HG02943 (cell line): Measurements from ENCODE around the gene TMCC3.
"Not testable (repeated sequence)": the region's sequence is repeated elsewhere in the genome, so short reads cannot be mapped to it uniquely, and the experiment has no call there.

Experiments used
- ATAC-seq: cut with Tn5 transposase; IDR thresholded peaks from one replicate; pipeline ENCODE4 v1.9.1; 2021; ENCODE audit warnings: mild to moderate bottlenecking, low read depth, moderate library complexity; ENCODE audit not compliant: unreplicated experiment

Gene TMCC3

DNA sequence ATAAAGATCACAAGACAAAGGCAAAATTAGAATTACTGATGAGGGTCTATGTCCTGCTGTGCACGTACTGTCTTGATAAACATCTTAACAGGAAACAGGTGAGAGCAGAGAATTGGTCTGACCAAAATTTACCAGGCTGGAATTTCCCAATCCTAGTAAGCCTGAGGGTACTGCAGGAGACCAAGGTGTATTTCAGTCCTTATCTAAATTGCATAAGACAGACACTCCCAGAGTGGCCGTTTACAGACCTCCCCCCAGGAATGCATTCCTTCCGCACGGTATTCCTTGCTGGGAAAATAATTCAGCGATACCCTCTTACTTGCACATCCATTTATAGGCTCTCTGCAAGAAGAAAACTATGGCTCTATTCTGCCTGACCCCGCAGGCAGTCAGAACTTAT lies 43.5 kb downstream of the TMCC3 start:
- not testable (repeated sequence) for ATAC-seq

DNA sequence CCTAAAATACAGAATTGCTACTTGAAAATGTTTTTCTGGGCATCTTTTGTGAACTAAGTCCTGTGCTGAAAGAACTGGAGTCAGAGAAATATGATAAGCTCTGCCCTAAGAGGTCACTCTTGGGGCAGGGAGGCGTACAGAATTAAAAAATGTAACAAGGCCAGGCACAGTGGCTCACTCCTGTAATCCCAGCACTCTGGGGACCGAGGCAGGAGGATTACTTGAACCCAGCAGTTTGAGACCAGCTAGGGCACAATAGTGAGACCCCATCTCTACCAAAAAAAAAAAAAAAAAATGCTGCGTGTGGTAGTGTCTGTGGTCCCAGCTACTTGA lies 46.0 kb downstream of the TMCC3 start:
- no peak for ATAC-seq

DNA sequence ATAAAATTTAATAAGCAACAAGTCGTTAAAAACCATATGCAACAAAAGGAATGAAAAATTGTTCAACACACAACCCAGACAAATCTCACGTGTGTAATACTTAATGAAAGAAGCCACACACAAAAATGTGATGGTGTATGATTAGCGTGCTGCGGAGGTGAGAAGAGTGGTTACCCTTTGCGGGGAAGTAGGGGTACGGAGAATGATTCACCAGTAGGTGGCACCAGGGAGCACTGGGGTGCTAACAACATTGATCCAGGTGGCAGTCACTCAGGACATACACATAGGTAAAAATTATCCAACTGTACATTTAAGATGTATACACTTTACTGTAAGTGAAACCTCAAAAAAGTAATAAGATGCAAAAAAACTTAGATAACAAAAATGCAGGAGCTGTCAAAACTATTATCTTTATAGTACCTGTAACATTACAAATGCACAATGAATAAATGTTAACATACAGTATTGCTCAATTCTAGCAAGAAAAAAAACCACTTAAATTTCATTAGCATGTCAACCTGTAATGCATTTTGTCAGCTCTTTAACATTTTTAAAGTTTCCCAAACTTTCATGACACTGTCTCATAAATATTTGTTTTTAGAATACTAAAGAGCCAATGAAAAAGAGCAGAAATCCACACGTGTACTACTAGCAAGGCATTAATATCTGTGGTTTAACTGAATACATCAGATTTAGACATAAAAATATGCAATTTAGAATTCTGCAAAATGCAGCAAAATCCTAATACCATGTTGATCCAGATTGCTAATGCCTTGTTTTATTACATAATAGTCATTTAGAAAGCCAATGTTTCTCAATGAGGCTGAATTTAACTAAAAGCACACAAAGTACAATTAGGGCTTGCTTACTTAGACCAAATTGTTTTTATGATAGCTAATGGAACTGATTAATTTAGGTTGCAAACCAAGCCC lies 46.7 kb downstream of the TMCC3 start:
- ATAC-seq = no peak

DNA sequence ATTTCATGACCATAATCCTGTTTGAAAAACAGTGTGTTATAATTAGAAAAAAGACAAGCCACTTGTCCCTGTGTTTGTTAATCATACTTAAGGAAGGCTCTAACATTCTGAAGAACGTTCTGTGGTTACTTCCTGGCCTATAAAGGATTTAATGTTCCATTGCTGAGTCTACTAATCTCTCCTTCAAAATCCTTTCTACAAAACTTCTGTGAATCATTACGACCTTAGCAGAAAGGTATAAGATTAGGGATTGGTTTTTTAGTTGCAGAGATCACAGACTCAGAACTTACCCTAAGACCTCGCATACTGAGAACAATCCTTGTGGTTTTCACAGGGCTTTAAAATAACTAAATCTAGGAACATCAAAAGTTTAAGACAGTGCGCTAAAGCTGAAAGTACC lies 48.3 kb downstream of the TMCC3 start:
- no peak for ATAC-seq

DNA sequence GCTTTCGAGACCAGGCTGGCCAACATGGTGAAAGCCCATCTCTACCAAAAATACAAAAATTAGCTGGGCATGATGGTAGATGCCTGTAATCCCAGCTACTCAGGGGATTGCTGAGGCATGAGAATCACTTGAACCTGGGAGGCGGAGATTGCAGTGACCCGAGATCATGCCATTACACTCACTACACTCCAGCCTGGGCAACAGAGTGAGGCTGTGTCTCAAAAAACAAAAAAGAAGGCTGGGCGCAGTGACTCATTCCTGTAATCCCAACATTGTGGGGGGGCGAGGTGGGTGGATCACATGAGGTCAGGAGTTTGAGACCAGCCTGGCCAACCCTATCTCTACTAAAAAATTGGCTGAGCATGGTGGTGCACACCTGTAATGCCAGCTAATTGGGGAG lies 49.0 kb downstream of the TMCC3 start:
- ATAC-seq = not testable (repeated sequence)

DNA sequence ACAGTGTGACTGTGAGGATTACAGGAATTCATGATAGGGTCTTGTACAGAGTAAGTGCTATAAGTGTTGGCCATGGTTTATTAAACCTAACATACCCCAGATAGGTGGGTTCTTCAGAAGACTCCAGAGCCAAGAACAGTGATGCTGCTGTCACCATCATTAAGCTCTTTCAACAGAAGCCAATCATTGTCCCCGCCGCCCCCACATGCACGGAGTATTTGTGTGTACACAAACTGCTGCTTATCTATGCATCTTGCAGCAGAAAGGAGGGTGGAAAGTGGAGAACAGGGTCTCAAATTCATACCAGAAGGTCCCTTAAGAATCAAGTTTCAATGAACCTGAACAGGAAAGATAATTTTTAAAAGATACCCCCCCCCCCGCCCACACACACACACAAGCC lies 51.2 kb downstream of the TMCC3 start:
- ATAC-seq = no peak

DNA sequence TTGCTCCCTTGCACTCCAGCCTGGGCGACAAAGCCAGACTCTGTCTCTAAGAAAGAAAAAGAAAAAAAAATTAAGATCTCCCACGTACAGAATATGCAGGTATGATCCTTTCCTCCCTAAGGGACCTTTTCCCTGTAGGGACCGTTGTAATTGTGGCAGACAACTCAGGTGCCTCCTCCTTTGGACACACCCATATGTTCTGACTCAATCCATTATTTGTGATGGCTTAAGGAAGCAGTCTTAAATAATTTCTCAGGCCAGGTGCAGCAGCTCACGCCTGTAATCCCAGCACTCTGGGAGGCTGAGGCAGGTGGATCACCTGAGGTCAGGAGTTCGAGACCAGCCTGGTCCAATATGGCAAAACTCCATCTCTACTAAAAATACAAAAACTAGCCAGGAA lies 53.1 kb downstream of the TMCC3 start:
- ATAC-seq = no peak

DNA sequence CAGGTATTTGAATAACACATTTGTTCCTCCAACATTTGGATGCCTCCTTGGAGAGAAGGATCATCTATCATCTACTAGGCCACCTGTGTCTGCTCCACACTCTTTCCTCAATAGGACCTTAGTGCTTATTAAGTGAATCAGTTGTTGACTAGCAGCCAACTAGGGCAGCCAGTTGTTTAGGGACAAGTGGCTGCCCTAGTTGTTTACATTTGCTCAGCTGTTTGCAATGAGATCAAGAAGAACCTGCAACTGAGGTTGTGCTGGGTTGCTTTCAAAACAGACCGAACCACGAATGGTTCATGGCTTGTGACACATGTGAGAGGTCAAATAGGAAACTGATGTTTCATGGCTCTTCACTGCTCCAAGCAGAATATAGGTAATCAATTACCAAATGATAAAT lies 53.8 kb downstream of the TMCC3 start:
- ATAC-seq = no peak

DNA sequence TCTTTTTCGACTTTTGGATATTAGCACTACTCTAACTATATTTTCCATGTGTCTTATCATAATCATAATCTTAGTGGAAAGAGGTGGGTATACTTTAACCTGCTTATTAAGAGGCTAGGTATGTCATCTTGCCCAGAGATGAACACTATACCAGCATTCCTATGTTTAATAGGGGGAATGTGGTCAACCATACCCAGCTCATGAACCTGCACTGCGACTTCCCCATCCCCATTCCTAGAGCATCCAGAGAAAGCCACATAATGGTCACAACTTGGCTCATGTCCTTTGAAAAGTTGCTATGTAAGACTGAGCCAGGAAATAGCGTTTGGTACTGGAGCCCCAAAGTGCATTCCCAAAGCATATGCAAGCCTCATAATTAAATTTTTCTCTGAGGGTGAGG lies 55.2 kb downstream of the TMCC3 start:
- no peak for ATAC-seq

DNA sequence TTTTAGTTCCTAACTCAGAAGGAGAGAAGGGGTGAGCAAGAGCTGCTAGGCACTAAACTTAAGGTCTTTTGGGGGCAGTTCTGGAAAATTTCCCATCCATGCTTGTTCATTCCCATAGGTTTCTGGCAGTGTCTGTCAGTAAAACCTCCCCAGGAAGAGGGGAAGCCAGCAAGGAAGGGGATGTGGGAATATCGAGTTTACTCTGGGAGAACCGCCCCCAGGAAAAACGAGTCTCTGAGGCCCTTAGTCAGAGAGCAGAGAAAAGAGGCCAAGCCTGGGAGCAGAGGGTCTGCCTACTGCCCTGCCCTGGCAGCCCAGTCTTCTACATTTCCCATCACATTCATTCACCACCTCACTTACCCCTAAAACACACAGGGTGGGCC lies 55.9 kb downstream of the TMCC3 start:
- no peak for ATAC-seq

DNA sequence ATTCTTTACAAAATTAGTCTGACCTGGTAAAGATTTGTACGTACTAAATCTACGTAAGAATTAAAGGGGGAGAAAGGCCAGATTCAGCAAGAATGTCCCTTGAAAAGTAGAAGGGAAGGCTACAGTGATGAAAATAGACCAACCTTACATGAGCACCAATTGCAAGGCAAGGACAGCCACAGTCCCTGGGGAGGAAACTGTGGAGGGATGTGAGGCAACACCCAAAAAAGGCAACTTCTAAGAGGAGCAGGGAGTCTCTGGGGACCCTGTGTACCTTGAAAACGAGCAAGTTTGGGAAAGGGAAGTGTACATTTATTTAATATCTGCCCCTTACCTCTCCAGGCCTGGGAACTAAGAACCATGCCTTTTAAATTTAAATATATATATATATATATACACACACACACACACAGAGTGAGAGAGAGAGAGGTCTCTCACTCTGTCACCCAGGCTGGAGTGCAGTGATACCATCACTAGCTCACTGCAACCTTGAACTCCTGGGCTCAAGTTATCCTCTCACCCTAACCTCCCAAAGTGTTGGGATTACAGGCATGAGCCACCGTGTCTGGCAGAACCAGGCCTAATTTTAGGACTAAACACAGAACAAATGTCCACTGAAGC lies 56.4 kb downstream of the TMCC3 start:
- no peak for ATAC-seq

DNA sequence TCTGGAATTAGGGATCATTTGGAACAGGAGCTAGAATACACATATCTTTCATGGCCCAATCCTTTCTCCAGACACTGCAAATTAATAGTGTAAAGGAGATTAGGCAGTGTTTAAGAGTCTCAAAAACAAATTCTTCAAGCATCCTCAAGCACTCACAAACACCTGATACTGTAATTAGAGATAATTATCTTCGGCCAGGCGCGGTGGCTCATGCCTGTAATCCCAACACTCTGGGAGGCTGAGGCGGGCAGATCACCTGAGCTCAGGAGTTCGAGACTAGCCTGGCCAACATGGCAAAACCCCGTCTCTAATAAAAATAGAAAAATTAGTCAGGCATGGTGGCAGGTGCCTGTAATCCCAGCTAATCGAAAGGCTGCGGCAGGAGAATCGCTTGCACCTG lies 57.6 kb downstream of the TMCC3 start:
- not testable (repeated sequence) for ATAC-seq

DNA sequence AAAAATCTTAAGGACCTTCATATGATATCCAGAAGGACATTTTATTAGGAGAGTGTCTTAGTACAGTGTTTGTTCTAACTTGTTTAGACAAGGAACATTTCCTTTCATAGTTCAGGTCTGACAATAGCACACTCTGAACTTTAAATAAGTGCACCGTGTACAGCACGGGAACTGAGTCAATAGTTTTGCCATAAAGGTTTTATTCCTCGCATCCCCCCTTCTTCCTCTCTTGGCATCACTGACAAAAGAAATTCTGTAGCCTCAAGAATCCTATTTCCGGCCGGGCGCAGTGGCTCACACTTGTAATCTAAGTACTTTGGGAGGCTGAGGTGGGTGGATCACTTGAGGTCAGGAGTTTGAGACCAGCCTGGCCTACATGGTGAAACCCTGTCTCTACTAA lies 58.3 kb downstream of the TMCC3 start:
- no peak for ATAC-seq

DNA sequence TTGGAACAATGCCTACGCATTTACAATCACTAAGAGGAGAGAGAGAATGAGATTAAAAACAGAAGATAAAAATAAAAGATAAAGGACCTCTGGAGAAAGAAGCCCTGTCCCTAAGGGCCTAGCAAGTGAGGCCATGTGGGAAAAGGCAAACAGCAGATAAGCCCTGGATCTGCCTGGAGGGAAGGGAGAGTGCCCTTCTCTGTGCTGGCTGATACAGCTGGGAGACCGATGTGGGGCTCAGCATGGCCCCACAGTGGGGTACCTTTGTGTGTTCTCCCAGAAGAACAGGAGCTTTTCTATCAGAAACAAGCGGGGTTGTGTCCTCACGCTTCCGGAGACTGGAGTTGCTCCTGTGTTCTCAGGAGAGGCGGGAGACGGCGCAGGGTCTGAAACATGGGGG lies 59.9 kb downstream of the TMCC3 start:
- ATAC-seq = no peak

DNA sequence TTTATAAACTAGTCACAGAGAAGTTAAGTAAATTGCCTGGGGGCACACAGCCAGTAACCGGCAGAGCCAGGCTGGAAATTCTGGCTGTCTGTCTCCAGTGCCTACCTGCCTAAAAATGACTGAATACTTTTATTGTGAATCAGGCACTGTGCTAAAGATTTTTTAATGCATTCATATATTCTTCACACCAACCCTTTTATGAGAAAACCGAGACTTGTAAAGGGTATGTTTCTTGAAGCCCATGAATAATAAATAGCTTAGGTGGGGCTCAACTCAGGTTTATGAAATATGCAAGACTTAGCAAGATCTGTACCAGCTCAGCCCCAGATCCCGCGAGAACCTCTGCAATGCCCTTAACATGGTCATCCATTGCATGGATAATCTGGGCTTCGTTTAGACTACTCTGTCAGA lies 60.8 kb downstream of the TMCC3 start:
- no peak for ATAC-seq

DNA sequence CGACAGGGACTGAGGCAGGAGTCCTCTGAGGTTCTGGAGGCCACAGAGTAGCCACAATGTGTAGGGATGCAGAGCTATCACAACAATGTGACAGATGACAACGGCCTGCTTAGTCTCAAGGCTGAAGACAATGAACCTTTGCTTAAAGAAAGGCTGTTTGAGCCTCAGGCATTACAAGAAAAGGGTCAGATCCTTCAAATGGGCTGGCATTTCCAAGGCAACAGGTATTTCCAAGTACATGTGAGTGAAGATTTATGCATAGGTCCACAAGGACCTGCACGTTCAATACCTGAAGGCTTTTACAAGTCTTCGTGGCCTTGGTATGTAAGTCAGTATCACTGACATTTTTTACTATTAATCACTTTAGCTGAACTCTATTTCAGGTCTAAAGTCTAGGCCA lies 62.0 kb downstream of the TMCC3 start:
- no peak for ATAC-seq

DNA sequence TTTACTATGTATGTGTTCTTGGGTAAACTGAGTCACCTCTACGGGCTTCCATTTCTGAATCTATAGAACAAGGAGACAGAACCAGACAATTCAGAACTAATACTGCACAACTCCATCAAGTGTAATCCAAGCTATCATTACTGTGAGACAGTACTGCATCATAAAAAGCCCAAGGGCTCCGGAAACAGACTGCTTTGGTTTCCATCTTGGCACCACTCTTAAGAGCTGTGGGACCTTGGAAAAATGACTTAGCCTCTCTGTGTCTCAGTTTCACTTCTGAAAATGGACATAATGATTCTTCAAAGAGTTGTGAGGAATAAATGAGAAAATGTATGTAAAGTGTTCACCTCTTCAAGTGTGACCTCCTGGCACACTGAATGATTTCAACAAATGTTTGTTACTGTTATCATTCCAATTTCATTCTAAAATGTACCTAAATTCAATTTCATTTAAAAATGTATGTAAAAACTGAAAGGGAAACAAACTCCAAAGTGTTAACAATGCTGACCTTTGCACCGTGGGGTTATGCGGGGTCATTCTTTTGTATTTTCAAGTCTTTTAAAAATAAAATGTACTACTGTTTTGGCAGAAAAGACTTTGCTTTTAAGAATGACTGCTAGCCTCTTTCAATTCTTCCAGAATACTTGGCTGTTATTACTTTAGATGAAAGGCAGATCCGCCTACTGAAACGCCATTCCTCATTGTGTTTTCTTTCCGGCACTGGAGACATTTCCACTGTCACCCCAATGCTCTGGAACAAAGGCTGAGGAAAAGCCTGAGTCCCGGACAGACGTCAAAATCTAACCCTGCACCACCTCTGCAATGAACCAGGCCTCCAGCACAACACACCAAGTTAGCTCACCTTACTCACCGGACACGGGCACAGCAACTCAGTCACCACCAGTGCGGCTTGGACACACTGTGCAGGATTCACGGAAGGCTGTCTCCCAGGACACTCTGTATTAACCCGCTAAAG lies 62.8 kb downstream of the TMCC3 start:
- ATAC-seq = no peak

DNA sequence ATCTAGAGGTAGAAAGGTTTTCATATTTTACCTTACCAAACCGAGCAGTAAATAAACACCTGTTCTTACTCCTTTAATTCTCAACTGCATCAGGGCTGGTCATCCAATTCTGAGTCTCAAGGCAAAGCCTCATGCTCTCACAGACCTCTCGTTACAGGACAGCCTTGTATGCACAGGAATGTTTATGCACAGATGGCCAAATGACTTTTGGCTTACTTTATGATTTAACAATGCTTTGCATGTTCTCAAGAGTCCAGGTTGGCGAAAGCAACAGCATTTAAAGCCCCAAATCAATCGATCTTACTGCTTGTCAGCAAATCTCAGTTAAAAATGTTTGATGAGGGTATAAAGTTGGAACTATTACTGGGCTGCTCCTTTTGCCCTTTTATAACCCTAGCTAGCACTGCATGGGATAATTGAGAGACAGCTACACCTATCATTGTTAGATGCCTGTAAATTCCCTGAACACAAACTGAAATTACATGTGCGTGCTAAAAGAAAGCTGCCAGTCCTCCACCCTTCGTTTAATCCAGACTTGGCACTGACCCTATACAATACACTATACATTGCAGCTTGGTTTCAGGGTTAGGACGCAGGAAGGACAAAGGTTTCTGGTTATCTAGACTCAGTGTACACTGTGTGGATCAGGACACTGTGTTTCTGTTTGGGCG lies 63.6 kb downstream of the TMCC3 start:
- no peak for ATAC-seq

DNA sequence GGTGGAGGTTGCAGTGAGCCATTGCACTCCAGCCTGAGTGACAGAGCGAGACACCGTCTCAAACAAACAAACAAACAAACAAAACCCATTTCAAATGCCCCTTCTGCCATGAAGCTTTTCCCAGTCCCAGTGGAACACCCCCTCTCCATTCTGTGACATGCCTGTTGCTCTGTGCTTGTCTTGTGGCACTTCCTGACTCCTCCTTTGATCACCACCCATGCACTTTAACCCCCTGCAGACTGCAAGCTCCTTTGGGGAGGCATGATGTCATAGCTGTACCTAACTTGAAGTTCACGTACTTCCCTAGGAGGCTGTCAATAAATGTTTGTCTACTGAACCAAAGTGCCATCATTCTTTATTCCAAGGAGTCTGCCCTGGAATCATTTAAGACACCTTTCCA lies 64.7 kb downstream of the TMCC3 start:
- ATAC-seq = no peak

DNA sequence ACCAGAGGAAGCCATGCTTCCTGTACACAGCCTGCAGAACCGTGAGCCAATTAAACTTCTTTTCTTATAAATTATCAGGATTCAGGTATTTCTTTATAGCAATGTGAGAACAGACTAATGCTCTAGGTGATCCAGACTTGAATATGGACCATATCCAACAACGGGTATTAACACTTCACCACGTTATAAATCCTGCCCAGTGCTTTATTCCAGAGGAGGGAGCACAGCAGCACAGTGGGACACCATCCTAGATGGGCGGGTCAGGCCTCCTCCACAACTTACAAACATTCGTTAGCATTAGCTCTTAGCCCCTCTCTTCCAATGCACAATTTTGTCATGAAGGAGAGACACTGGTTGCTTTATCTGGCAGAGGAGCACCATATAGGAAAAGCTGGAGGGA lies 66.0 kb downstream of the TMCC3 start:
- ATAC-seq = no peak

DNA sequence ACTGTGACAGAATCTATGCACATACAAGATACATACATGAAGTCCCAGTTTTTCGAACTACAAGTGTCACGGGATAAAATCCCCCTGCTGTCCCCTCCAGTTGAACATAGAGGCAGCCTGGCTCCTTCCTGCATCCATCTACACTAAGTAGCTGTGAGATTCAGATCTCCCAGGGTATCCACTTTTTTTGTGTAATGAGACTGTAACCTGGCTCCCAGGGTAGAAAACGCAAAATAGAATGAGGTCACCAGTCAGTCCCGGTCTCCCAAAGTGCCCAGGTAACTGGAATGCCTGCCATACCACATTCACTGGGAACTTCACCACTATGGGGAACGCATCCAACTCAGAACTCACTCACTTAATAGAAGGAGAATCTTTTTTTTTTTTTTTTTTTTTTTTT lies 67.8 kb downstream of the TMCC3 start:
- ATAC-seq = no peak
